Left forelimb (tissue), 1 donor: Measurements from ENCODE around the gene SEC24B.
"Not testable (repeated sequence)": the region's sequence is repeated elsewhere in the genome, so short reads cannot be mapped to it uniquely, and the experiment has no call there.

Experiments used
- DNase-seq: peaks from one replicate; pipeline ENCODE4 v3.0.0-alpha.2; 2018; ENCODE audit warnings: low spot score

SEC24B gene

DNA sequence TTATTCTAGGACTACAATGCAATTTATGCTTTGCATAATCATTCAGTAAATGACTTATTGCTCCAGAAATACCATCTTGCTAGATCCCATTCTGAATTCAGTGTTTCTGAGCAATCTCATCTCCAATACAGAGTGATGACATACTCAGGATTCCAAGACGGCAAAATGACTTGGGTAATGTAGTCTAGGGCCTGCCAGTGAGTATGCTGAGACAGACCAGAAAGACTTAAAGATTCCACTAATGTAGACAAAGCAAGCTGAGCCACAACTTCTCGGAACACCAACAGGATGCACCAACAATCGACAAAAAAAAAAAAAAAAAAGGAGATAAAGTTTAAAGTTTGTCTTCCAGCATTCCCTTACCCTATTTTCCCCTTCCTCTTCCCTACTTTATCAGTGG lies 919 bp upstream of the SEC24B start:
- no peak for DNase-seq

DNA sequence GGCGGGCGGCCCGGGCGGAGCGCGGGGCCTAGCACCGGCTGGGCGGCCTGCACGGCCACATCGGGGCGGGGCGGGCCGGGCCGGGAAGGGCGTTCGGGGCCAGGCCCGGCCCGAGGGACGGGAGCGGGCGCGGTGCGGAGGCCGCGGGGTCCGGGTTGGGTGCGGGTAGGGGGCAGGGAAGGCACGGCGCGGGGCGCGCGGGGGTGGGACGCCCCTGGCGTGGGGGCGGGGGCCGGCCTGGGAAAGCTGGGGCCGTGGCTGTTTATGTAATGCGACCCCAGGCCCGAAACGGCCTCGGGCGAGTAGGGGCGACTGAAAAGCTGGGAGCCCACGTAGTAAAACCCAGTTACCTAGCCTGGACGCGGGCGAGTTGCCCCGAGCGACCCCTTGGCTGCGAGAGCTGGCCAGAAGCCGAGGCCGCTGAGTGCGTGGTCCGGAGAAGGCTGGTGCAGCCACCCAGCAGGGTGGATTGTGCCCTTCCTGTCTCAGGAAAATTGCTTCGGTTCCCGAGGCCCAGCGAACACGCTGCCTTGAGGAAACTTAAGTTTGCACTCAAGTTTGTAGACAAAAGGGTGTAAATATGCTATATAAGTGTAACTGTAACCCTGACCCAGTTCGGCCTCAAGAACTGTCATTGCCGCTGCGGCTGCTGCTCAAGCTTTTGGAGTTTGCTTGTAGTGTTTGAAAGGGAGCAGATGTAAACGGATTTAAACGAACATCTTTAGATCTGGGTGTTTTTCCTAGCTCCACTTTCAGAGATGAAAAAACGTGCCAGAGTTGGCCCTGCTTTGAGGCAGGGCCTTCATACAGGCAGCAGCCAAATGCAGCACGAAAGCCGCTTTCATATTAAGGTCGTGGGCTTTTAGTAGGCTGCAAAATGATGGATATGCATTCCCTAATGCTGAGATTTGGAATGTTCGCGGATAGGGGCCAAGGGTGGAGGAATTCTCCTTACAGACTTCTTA lies 674 bp downstream of the SEC24B start:
- DNase-seq: peak; percentile 76

DNA sequence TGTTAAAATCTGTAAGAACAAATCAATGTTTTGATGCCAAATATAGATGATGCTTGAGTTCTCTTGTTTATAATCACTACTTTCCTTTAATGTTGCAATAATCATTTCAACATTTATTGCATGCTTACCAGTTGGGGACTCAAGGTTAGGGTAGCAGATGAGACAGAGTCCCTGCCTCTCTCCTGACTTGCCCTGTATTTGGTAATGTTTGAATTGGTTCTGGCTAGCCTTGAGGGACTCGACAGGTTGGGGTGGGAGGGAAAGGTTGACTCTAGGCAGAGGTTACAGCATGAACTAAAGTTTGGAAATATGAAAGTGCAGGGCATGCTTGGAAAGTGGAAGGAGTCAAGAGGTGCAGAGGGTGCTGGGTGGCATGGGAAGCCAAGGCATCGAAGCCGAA lies 2.0 kb downstream of the SEC24B start:
- DNase-seq: no peak

DNA sequence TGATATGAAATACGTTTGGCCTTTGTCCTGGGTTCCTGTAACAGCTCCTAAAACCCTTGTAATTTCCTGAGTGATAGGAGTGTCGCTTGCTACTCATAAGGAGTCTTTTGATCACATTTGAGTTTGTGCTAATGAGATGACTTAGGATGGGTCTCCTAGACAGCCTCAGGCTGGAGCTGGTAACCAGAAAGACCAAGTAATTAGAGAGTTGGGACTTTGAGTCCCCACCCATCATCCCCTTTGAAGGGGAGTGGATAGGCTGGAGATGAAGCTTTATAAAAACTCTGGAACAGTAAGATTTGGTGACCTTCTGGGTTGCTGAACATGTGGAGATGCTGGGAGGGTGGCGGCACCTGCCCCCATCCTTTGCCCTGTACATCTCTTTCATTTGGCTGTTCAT lies 2.9 kb downstream of the SEC24B start:
- DNase-seq: no peak

DNA sequence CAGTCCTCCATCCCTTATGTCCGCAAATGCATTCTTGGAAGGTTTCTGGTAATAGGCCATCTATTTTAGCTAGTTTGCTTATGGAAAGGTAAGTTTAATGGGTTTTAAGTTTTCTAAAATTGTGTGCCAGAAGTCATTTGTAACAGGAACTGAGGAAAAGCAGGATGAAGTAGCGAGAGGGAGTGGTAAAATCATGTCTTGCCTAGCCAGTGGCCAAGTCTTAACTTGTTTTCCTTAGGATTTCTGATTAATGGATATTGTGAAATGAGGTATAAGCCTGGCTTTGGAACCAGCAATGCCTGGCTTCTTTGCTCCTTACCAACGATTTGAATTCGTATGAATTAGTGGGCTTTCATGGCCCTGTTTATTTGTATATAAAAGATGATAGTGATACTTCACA lies 7.3 kb downstream of the SEC24B start:
- DNase-seq: no peak

DNA sequence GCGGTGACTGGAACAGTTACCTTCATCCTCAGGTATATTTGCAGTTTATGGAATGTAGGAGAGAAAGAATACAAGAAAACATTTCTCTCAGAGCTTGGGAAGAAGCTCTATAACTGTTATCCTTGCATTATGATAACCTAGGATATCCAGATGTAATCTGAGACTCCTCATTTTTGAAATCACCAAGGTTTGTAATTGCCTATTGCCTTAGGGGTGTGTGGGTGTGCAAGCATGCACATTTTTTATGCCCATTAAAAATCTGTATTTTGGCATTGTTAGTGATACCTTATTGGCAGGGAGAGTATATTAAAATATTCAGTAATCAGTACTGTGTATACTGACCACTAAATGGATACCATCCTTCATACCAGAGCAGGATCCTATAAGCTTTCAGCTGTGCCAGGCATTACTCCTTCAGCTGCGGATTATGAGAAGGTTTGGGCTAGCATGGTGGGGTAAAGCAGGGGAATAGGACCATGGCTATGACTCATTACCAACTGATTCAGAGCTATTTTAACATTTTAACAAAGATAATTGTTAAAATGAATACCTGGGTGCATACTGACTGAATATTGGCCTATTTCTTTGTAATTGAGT lies 8.3 kb downstream of the SEC24B start:
- DNase-seq: no peak

DNA sequence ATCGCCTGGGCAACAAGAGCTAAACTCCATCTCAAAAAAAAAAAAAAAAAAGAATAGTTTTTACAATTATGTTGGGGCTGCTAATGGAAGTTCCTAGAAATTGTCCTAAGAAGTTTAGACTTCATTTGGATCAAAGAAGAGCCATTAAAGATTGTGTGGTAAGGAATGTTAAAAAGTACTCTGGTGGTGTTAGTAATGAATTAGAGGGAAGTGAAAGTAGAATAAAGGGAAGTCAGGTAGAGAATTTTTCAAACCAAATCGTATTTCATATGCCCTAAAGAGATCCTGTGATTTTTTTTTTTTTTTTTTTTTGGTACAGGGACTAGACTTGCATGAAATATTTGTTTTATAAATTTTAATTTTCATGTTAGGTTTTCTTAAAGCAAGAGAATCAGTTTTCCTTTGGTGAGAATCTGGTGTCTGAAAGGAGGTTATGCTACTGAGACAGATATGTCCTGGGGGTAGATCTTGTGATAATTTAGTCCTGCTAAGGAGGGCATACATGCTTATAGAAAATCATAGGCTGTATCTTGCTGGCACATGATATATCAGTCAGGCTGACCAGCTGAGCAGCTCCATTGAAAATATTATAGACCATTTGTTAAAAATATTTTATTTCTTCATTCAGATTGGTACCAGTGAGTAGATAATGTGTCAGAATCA lies 10.7 kb downstream of the SEC24B start:
- no peak for DNase-seq

DNA sequence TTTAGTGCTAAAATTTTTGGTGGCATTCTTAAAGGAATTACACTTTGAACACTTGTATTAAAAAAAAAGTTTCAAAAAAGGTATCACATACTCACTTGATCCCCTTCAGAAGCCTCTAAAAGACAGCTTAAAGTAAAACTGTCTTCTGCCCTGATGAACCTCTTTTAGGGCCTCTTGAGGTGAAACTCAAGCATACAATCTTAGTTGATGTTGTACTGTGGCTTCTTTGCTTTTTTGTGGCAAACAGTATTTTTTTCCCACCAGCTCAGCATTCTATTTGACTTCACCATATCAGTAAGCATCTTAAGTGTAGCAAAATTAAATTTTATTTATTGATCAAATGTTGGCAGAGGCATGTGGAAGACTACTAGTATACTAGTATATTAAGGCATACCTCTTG lies 13.7 kb downstream of the SEC24B start:
- DNase-seq: no peak

DNA sequence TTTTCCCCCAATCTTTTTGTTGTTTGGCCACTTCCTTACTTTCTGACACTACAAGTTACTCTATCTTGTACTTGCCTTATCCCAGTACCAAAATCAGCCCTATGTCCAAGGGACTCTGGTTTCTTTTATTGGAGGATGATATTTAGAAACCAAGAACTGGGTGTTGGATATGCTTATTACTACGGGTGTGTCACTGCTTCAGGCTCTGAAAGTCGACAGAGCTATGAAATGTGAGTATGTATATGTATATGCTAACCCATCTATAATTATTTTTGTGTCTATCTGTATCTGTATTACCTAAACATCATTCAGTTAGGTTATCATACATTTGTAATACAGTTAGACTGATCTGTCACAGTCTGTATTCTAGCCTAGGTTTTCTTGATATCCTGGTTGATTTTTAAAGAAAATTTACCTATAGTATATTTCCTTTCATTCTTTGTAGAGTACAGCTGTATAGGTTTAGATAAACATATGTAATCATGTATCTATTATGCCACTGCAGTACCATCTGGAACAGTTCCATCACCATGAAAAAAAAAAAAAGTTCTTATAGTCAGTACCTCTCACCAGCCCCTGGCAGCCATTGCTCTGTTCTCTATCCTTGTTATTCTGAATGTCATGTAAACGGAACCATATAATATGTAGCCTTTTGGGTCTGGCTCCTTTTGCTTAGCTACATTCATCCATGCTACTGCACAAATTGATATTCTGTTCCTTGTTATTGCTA lies 18.1 kb downstream of the SEC24B start:
- DNase-seq: no peak

DNA sequence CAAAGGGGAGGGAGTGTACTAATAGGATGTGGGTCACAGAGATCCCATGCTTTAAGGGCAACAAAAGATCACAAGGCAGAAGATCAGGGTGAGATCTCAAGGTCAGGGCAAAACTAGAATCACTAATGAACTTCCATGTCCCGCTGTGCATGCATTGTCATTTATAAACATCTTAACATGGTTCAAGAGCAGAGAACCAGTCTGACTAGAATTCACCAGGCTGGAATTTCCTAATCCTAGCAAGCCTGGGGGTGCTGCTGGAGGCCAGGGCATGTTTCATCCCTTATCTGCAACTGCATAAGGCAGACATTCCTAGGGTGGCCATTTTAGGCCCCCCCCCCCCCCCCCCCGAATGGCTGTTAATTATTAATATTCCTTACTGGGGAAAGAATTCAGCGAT lies 19.5 kb downstream of the SEC24B start:
- DNase-seq: not testable (repeated sequence)

DNA sequence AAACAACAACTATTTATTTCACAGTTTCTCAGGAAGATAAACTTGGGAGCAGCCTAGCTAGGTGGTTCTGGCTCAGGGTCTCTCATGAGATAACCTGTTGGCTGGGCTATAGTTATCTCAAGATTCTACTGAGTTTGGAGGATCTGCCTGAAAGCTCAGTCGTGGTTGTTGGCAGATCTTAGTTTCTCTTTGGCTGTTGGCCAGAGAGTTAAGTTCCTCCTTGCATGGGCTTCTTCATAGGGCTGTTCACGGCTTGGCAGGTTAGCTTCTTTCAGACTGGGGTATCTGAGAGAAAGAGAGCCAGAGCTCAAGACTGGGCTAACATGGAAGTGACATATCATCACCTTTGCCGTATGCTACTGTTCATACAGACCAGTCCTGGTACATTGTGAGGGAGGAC lies 28.7 kb downstream of the SEC24B start:
- no peak for DNase-seq

DNA sequence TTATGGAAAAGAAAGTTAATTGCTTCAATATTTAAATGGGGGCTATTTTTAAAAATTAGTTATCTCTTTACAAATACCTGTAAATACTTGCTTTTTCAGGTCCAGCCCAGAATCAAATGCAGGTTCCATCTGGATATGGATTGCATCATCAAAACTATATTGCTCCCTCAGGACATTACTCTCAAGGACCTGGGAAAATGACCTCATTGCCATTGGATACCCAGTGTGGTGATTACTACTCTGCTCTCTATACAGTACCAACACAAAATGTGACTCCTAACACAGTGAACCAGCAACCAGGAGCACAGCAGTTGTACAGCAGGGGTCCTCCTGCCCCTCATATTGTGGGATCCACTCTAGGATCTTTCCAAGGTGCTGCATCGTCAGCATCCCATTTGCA lies 29.2 kb downstream of the SEC24B start:
- no peak for DNase-seq

DNA sequence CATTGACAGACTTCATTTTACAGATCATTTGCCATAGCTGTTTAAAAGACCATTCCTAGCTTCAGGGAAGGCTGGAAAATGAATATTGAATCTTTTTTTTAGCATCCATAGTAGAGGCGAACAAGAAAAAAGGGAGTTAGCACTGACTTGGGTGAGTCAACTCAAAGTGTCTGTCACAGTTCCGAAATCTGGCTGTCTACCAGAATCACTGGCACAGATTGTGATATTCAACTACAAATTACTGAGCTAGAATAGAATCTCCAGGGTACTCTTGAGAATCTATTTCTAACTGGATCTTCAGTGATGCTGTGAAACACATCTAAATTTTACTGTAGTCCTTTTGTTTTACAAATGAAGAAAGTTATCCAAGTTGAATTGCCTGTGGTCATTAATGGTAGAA lies 31.5 kb downstream of the SEC24B start:
- DNase-seq: no peak

DNA sequence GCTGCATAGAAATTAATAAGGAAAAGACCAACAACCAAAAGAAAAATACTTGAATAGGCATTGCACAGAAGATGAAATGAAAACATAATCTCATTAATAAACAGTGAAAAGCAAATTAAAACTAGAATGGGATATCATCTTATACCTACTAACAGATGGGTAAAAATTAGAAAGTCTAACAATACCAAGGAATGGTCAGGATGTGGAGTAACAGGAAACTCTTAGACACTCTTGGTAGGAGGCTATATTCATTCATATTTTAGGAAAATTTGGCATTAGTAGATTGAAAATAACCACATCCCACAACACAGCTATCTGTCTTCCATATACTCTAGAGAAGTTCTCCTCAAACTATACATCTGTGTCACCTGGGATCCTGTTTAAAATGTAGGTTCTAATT lies 36.3 kb downstream of the SEC24B start:
- DNase-seq: no peak

DNA sequence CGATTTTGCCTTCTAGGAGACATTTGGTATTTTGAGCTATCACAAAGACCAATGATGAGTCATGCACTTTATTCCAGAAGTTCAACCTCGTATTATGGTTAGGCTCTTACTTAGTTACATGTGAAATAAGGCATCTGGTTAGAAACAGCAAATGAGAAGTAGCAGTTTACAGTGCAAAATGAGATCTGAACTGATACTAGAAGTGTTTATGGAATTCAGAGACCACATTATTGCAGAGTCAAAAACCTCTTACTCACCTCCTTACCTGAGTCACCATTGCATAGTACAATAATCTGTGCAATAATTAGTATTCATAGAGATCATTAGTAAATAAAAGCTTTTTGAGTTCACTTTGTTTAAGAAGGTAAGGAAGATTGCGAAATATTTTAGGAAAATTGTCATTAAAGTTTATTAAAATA lies 38.7 kb downstream of the SEC24B start:
- DNase-seq: no peak

DNA sequence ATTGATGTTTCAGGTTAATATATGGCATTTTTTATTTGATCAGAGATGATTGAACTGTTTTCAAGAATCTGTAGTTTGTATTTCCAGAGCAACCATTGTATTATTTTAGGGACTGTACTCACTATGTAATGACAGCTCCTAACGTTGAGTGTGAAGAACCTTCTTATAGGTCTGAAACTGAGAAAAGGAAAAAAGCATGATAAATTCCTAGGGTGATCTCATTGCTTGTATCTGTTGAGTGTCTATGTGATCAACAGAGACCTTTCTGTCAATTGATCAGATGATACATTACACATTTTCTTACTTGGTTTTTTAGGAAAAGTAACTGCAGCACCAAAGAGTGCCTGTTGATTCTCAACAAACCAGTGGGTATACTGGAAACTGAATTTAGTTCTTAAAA lies 40.2 kb downstream of the SEC24B start:
- DNase-seq: no peak

DNA sequence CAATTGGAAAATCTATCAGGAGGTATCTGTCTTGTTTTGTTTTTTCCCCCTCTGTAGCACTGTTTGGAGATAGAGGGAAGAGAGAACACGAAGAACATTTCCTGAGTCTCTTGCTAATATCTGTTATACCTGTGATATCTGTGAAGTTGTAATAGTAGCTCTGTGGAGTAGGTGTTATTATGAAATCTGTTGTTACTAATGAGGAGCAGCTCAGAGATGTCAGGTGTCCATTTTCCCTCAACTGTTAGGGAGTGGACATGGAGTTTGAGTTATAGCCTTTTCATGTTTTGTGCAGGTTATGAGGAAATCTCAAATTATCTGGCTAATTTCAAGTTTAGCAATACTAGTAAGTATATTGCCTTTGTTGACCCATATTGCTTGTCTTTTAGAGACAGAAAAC lies 52.4 kb downstream of the SEC24B start:
- no peak for DNase-seq

DNA sequence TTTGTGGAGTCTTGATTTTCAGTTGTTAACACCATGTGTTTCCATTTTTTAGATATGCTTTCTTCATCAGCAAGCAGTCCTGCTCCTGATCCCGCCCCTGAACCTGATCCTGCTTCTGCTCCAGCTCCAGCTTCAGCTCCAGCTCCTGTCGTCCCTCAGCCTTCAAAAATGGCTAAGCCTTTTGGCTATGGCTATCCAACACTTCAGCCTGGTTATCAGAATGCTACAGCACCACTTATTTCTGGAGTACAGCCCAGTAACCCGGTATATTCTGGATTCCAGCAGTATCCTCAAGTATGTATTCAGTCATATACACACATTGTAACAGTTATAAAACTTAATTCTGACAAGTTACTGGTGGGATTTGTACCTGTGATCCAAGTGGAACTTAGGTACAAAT lies 60.9 kb downstream of the SEC24B start:
- DNase-seq: no peak

DNA sequence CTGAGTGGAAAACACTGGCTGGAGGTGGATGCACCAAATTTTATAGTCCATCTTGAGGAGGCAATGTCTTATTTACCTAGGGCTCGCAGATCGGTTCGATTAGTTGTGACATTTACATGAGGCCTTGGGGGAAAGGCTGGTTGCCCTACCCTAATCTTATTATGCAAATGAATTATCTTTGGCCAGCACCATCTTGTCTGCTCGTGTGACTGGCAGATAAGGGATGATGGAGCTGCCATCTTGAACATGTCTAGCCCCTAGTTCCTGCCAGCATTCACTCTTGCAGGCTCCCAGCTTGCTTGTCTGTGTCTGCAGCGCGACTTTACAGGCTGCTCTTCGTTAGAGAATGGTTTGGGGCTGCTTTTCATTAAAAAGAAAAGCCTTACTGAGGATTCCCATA lies 61.9 kb downstream of the SEC24B start:
- no peak for DNase-seq

DNA sequence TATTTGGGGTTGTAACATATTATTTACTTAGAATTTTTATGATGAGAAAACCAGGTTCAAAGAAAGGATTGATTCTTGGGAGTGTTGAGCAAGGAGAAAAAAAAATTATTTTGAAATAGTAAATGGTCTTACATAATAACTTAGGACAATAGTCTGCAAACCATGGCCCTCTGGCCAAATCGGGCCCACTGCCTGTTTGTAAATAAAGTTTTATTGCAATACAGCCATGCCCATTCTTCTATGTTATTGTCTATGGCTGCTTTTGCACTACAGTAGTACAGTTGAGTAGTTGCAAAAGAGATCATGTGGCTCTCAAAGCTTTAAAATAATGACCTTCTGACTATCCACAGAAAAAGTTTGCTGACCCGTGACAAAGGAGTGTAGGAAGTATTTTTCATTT lies 63.3 kb downstream of the SEC24B start:
- no peak for DNase-seq

DNA sequence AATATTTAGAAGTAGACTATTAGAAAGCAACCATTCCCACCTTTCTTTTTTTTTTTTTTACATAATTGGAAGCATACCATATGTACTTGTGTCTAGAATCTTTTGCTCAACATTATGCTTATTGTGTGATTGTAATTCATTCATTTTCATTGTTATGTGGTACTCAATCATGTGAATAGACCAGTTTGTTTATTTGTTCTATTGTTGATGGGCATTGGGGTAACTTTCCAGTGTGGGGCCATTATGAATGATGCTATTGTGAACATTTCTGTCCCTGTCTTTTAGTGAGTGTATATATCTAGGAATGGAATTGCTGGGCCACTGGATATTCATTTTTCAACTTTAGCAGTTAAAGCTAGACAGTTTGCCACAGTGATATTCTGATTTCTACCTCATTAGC lies 63.9 kb downstream of the SEC24B start:
- no peak for DNase-seq

DNA sequence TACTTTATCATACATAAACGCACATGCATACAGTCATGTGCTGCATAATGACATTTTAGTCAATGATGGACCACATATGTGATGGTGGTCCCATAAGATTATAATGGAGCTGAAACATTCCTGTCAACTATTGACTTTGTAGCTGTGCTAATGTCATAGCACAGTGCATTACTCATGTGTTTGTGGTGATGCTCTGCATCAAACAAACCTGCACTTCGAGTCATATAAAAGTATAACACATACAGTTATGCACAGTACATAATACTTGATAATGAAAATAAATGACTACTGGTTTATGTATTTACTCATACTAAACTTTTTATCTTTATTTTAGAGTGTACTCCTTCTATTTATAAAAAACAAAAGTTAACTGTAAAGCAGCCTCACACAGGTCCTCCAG lies 65.9 kb downstream of the SEC24B start:
- DNase-seq: no peak
